ENCODE measurements around the gene CTRL.

The CTRL gene

GRCh38 chr16:67942510-67943255 is 11.0 kb upstream of the CTRL start:
- H3K4me1 ChIP-seq (ENCODE audit: control insufficient read depth, insufficient read depth, low read length), result no peaks in the 10 kb centered on the region
- H3K9me3 ChIP-seq (ENCODE audit: control insufficient read depth, insufficient read depth, low read depth, low read length), result no peaks in the 10 kb centered on the region
- no peak overlapping the region for H3K27ac ChIP-seq (ENCODE audit: extremely low read depth, low read depth, low read length)
- no peak overlapping the region for H3K4me3 ChIP-seq (ENCODE audit: low read depth, low read length)
- no peak for TF ChIP-seq ZNF560 (tag by site-specific recombination; IDR thresholded peaks at IDR 0.05; ENCODE audit: borderline replicate concordance)
- TF ChIP-seq ZNF549 (tag by site-specific recombination; IDR thresholded peaks at IDR 0.05), result no peak
- TF ChIP-seq ZNF202 (tag by site-specific recombination; IDR thresholded peaks at IDR 0.05; ENCODE audit: borderline replicate concordance), result no peak
- no peak for TF ChIP-seq ZNF701 (tag by site-specific recombination; IDR thresholded peaks at IDR 0.05)
- TF ChIP-seq TCF7L2 (IDR thresholded peaks at IDR 0.05; ENCODE audit: borderline replicate concordance, low read depth, low read length), result no peak
- no peak for TF ChIP-seq ZSCAN18 (tag by site-specific recombination; IDR thresholded peaks at IDR 0.05)
- TF ChIP-seq ZNF660 (tag by site-specific recombination; IDR thresholded peaks at IDR 0.05), result no peak
- no peak for TF ChIP-seq PRDM6 (tag by site-specific recombination; IDR thresholded peaks at IDR 0.05)
- TF ChIP-seq ZNF704 (tag by site-specific recombination; IDR thresholded peaks at IDR 0.05), result no peak
- TF ChIP-seq ZNF148 (tag by site-specific recombination; IDR thresholded peaks at IDR 0.05; ENCODE audit: borderline replicate concordance), result no peak
- no peak for TF ChIP-seq ZNF654 (tag by site-specific recombination; IDR thresholded peaks at IDR 0.05; ENCODE audit: low read depth)
- no peak for TF ChIP-seq ZBTB21 (tag by site-specific recombination; IDR thresholded peaks at IDR 0.05)
- TF ChIP-seq GLIS2 (tag by site-specific recombination; IDR thresholded peaks at IDR 0.05), result no peak
- no peak for TF ChIP-seq ZNF449 (tag by site-specific recombination; IDR thresholded peaks at IDR 0.05)
- no peak for TF ChIP-seq ZIC2 (tag by site-specific recombination; IDR thresholded peaks at IDR 0.05)
- TF ChIP-seq ZNF529 (tag by site-specific recombination; IDR thresholded peaks at IDR 0.05; ENCODE audit: insufficient replicate concordance), result no peak
- no peak for TF ChIP-seq PBX3 (CRISPR knock-in tag; IDR thresholded peaks at IDR 0.05)
- CTCF ChIA-PET, result interaction anchor here (0.6 to 2.3 kb wide), 16 partner anchors 11 to 1230 kb away, joined by 3 to 14 read pairs (median 3); partner anchors contain the start of gene NRN1L
- POLR2A ChIA-PET, result interaction anchor here (0.5 to 1.6 kb wide), 5 partner anchors 17 to 295 kb away, joined by 3 to 7 read pairs (median 4); no protein-coding TSS in a partner anchor
- H3K36me3 ChIP-seq (ENCODE audit: control insufficient read depth in 2 of 2, insufficient read depth in 1 of 2, low read length in 2 of 2), result peaks cover 0 to 69% of the 10 kb centered on the region in 2 experiments; a peak in 2 of 3 replicates

Measured in HEK293 (cell line).